ENCODE data around the gene TNRC6C. TPM values are rescaled to one million over a fixed set of nuclear protein-coding genes. Genes with fewer than 3 reads are reported as not detected.
"Not testable (repeated sequence)": the region's sequence is repeated elsewhere in the genome, so short reads cannot be mapped to it uniquely, and the experiment has no call there.

TNRC6C gene
- total RNA-seq, 4 donors from 2014 or later: 6.4 to 20.5 (median 10.5) TPM

DNA sequence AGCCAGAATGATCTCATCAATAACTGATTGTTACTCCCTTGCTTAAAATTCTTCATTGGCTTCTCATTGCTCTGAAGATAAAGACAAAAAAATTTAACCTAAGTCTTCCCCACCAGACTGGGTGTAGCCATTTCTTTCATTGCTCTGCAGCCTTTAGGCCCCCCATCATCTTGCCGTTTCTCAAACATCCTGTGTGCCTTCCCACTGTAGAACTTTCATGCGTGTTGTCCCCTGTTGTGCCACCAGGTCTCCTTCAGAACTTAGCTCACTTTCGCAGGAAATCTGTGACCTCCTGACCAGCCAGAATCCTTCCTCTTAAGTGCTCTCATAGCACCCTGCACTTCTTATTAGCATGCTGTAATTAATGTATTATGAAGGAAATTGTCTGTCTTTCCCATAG, 31.8 kb downstream of the TNRC6C start:
- TF ChIP-seq, protein P1, sequence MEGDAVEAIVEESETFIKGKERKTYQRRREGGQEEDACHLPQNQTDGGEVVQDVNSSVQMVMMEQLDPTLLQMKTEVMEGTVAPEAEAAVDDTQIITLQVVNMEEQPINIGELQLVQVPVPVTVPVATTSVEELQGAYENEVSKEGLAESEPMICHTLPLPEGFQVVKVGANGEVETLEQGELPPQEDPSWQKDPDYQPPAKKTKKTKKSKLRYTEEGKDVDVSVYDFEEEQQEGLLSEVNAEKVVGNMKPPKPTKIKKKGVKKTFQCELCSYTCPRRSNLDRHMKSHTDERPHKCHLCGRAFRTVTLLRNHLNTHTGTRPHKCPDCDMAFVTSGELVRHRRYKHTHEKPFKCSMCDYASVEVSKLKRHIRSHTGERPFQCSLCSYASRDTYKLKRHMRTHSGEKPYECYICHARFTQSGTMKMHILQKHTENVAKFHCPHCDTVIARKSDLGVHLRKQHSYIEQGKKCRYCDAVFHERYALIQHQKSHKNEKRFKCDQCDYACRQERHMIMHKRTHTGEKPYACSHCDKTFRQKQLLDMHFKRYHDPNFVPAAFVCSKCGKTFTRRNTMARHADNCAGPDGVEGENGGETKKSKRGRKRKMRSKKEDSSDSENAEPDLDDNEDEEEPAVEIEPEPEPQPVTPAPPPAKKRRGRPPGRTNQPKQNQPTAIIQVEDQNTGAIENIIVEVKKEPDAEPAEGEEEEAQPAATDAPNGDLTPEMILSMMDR (IDR thresholded peaks at IDR 0.05): no peak
- DNase-seq (ENCODE audit: low spot score) (no peak), ATAC-seq (ENCODE audit: low FRiP score) (no peak)

DNA sequence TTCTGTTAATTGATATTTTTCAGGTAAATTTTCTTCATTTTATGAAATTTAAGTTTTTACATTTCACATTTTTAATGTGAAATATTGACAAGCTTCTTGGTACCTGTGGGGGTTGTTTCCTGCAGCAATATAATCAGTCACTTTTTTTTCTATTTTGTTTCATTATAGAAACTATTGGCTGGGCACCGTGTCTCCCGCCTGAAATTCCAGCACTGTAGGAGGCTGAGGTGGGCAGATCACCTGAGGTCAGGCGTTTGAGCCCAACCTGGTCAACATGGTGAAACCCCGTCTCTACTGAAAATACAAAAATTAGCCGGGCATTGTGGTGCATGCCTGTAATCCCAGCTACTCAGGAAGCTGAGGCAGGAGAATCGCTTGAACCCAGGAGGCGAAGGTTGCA, 35.2 kb downstream of the TNRC6C start:
- not testable (repeated sequence) for ATAC-seq (ENCODE audit: low FRiP score); DNase-seq (ENCODE audit: low spot score)

GRCh38 chr17:77995146-77995852, 36.8 kb downstream of the TNRC6C start:
- TF ChIP-seq, protein P1 (IDR thresholded peaks at IDR 0.05): no peak
- no peak for DNase-seq (ENCODE audit: low spot score)
- ATAC-seq (ENCODE audit: low FRiP score): peak; percentile 57

DNA sequence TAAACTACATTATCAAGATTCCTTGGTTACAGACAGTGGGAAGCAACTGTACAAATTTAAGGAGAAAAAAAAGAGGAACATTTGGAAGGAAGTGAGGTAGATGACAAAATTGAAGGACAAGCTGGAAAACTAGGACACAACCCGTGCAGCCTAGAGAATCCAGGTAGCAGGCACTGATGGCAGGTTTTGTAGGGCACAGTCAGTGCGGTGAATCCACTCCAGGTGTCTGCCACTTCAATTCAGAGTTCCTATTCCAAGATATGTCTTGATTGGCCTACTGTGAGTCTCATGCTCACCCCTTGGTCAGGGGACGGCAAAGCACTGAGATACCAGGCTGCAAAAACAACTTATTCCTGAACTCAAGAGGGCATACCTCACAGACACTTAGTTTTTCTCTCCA, 37.8 kb downstream of the TNRC6C start:
- TF ChIP-seq, protein P1 (IDR thresholded peaks at IDR 0.05): no peak
- no peak for DNase-seq (ENCODE audit: low spot score)
- ATAC-seq (ENCODE audit: low FRiP score): no peak

- TF ChIP-seq, protein P1 (IDR thresholded peaks at IDR 0.05): no peak
- DNase-seq (ENCODE audit: low spot score) (no peak), ATAC-seq (ENCODE audit: low FRiP score) (no peak)
Observed at GRCh38 chr17:77999413-78000173, 41.1 kb downstream of the TNRC6C start.

DNA sequence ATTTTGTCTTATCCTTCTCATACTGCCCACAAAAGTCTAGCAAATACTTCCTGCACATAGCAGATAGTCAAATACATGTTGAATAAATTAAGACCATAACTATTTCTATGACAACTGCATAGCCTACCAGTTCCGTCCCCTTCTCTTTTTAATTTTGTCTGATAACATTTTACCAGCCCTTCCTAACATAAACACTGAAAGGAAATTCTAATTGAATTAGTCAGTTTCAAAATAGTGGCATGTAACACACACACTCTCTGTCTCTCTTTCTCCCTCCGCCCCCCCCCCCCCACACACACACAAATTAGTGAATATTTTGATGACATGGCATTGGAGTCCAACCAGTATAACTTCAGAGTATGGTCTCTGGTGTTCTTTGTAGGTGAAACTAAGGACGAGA, 41.8 kb downstream of the TNRC6C start:
- DNase-seq (ENCODE audit: low spot score): no peak
- TF ChIP-seq, protein P1 (IDR thresholded peaks at IDR 0.05): no peak
- no peak for ATAC-seq (ENCODE audit: low FRiP score)

DNA sequence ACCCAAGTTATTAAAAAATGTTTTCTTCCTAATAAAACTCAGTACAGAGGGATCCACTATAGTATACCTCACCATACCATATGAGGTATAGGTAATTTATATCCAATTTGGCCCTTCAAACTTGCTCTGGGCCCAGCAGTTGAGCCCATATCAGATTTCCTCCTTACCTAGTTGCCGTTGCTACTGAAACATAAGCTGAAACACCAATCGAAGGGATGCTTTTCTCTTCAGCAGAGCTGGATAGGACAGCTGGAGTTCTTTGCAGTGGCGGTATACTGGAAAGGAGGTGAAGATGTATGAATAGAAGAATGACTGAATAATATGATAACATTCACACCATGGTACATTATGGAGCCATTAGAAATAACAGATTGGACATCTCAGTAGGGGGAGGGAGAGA, 42.7 kb downstream of the TNRC6C start:
- no peak for DNase-seq (ENCODE audit: low spot score)
- TF ChIP-seq, protein P1 (IDR thresholded peaks at IDR 0.05): no peak
- ATAC-seq (ENCODE audit: low FRiP score): no peak

Measured in omental fat pad (tissue), 4 donors.